ENCODE data around the gene KRTCAP2.

KRTCAP2 gene

GRCh38 chr1:155121249-155121648 lies 51.9 kb downstream of the KRTCAP2 start:
- DNase-seq (ENCODE audit: low read depth), result no peak
- no peak for TF ChIP-seq CTCF (conservative IDR thresholded peaks at IDR 0.05; ENCODE audit: low read depth, low read length)

GRCh38 chr1:155120253-155120652 lies 52.9 kb downstream of the KRTCAP2 start:
- no peak for TF ChIP-seq CTCF (conservative IDR thresholded peaks at IDR 0.05; ENCODE audit: low read depth, low read length)
- no peak overlapping the region for H3K4me3 ChIP-seq (ENCODE audit: low read depth, low read length)
- DNase-seq (ENCODE audit: low read depth), result no peak

More at GRCh38 chr1:155121249-155121648, 51.9 kb downstream of the KRTCAP2 start:
- no peak overlapping the region for H3K4me3 ChIP-seq (ENCODE audit: low read depth, low read length)
